GM21526 (cell line): ENCODE measurements around the gene MRPL20.
"Not testable (repeated sequence)": the region's sequence is repeated elsewhere in the genome, so short reads cannot be mapped to it uniquely, and the experiment has no call there.

Experiments used
- ATAC-seq: cut with Tn5 transposase; IDR thresholded peaks from one replicate; pipeline ENCODE4 v1.9.1; 2021; ENCODE audit warnings: moderate library complexity; ENCODE audit not compliant: unreplicated experiment, low FRiP score

MRPL20 gene

DNA sequence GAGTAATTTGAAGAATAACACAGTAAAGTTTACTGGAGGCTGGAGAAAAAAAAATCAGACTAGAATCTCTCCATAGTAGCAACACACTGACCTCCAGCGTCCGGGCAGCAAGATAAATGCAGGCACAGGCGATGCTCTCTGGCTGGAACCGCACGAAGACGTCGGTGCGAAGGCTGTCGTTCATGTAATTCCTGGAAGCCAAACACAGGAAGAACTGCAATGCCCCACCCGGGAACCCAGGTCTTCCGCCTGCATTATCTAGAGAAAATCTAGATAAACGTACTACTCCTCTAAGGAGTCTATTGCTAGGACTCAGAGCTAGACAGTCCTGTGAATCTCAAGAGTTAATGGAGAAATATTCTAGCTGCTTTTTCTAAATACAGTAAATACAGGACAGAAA, 16.4 kb downstream of the MRPL20 start:
- no peak for ATAC-seq

DNA sequence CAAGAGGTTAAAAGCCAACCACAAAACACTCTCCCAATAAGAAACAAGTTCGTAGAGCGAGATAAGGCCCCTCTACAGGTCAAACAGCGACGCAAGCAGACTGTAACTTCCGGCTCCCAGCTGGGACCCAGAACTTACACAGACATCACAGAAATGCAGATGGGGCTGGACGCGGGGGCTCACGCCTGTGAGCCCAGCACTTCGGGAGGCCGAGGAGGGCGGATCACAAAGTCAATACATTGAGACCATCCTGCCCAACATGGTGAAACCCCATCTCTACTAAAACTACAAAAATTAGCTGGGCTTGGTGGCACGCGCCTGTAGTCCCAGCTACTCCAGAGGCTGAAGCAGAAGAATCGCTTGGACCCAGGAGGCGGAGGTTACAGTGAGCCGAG, 19.0 kb downstream of the MRPL20 start:
- ATAC-seq, result no peak

DNA sequence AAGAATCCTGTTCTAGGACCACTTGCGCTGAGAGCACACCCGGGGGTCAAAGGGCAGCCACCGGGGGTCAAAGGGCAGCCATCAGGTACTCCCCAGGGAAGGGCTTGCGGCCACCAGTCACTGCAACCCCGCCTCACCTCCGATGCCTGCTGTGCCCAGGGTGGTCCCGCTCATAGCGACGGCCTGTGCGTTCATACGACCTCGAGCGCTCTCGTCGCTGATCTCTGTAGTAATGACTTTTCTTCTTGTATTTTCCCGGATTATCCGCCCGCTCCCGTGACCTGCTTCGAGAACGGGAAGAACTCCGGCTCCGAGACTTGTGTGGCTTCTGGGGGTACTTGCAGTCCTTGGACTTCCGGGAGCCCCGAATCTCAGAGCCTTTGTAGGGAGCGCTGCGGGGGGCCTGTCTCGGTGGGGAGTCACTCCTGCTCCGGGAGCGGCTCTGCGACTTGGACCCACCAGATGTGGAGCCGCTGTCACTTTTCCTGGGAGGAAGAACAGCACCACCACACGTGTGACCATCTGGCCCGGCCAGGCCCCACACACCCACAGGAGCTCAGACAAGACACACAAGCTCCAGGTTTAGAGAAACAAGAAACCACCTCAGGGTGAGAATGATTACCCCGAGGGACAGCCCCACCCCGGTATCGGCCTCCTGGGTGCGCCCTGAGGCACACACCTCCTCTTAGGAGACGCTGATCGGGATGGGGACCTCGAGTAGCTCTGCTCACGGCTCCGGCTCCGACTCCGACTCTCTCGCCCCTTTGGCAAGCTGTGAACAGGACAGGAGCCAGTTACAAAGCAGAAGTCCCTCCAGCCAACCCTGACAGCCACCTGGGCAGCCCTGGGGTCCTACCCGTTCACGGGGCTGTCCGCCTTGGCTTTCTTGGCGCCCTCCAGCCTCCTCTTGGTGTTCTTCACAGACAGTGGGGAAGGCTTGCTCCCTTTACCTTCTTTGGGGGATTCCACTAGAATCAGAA, 19.7 kb downstream of the MRPL20 start:
- no peak for ATAC-seq

DNA sequence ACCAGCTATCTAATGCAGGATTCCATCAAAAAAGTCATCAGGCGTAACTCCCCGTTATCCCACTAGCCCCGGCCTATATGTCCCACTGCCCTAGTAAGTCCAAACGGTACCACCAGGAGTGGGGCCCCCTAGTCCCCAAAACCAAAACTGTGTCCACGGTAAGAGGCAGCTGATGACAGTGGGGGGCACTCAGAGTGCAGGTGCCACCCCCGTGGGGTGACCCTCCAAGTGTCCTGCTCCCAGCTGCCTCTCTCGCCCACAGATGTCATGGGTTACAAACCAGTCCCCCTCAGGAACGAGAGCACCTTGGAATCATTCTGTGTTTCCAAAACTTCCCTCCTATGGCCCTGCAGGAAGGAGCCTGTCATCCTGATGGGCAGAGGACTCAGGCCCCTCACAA, 21.2 kb downstream of the MRPL20 start:
- ATAC-seq, result no peak

DNA sequence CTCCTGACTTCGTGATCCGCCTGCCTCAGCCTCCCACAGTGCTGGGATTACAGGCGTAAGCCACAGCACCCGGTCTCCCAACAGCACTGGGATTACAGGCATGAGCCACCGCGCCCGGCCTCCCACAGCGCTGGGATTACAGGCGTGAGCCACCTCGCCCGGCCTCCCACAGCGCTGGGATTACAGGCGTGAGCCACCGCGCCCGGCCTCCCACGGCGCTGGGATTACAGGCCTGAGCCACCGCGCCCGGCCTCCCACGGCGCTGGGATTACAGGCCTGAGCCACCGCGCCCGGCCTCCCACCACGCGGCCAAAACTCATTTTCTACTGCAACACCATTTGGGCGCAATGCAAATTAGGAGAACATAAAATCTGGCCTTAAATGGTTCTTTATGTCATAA, 21.8 kb downstream of the MRPL20 start:
- ATAC-seq, result not testable (repeated sequence)

DNA sequence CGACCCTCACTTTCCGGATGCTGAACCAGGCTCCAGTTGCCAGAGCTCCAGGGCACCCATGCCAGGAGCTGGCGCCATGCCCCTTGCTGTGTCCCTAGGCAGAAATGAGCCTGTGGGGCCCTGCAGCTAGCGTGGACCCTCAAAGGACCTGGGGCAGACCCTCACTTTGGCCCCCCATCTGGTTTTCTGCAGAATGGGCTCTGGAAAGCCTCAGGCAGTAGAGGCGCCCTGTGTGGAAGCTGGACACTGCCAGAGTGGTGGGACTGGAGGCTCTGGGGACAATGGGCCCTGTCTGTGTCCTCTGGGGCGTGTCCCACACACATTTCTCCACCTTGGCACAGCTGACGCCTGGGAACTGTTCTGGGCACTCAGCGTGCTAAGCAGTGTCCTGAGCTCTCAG, 25.8 kb downstream of the MRPL20 start:
- ATAC-seq, result no peak

DNA sequence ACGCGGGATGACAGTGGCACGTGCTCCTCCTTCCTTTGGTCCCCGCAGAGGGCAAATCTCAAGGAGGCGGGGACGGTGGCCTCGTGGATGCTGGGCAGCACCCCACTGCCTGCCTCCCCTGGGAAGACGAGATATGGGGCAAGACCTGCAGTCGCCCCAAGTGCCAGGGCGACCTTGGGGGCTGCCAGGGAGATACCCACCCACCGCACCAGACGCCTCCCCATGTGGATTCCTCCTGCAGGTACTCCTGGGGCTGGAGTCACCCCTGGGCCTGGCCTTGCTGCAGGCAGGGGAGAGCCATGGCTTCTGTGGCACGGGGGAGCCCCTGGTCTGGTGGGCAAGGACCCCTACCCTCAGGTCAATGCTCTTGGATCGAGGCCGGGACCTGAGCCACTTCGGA, 26.2 kb downstream of the MRPL20 start:
- no peak for ATAC-seq

DNA sequence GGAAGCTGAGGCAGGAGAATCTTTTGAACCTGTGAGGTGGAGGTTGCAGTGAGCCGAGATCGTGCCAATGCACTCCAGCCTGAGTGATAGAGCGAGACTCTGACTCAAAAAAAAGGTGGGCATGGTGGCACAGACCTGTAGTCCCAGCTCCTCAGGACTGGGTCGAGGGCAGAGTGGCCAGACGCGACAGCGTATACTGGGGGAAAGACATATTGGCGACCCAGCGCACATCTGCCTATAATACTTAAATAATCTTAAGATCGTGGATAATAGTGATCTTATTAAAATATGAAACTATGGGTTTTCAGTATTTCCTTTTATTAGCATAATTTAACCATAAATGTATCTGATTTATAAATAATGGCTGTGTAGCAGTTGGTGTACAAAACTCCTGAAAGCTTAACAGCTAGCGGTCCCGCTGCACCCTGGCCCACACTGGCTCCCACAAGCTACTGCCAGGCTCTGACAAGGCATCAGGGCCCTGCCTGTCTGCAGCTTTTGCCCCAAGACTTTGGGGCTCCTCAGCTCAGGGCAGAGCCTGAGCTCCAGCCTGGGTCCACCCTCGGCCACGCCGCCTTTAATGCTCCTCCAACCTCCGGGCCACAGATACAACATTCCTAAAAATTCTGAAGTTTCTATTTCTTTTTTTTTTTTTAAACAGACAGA, 29.4 kb downstream of the MRPL20 start:
- no peak for ATAC-seq

DNA sequence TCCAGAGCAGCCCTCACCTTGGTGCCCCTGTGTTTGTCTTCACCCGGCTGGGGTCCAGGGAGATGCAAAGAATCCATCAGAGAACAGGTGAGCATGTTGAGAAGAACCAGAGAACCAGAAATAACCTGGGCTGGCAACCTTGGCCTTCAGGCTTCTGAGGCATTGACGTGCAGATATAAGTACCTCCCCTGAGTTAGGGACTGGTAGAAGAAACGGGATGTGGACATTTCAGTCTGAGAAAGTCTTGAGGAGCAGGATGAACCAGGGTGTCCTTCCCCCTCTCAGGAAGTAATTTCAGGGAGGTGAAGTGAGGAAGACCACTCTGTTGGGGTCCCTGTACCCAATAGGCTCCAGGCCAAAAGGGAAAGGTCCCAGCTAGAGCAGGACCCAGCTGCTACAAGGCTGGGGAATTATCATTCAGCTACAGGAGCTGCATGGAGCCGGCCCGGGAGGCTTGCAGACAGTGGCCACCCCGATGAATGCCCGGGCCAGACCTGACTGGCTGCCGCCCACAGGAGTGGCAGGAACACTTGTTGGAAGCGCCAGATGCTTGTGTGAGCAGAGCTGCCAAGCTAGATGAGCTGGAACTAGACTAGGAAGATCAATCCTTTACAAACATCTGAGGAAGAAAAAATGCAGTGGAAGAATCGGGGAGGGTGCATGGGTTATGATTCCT, 30.4 kb downstream of the MRPL20 start:
- no peak for ATAC-seq

DNA sequence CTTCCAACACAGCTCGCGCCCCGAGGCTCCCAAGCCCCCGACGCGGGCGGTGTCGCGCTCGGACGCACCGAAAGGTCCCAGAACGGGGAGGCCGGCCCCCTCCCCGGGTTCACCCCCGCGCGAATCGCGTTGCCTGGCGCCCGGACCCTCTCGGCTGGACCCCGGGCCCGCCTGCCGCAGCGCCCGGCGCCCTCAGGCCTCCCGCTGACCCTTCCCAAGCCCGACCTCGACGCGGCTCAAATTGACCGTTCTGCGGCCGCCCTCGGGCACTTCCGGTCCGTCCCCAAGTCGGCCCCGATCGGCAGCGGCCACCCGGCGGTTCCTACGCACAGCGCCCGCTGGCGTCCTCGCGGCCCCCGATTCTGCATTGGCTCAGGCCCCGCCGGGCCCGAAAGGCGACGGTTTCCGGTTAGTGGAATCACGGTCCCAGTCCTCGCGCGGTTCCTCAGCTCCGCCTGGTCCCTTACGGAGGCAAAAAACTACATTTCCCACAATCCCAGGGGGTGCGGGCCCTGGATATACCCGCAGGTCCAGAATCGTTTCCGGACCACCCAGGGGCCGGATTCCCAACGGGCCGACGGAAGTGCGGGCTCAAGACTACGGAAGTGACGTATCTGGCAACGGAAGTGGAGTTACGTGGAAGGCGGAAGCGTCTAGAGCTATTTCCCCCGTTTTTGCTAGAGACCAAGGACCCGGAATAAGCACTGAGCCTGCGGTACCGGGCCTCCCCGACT, 32.0 kb downstream of the MRPL20 start, which contains the start of gene AURKAIP1:
Gene AURKAIP1, minus strand, starts transcription at position 279 of the 734 bp plus-strand sequence. CDS start 451 bp downstream, outside the sequence.
- peak; percentile 76 for ATAC-seq

DNA sequence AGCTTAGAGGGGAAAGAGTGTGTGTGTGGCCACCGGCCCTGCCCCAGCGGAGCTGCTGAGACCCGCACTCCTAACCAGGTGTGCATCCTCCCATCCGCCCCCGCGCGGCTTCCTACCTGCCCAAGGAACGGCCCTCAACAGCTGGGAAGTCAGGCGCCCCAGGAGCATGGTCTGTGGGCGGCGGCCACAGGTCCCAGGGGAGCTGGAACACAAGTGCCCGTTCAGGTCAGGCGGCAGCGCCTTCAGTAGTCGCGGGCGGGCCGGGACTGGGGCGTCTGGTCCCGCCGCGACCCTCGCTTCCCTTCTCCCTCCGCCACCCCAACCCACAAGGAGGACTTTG, 32.5 kb downstream of the MRPL20 start:
- peak; percentile 2 for ATAC-seq

DNA sequence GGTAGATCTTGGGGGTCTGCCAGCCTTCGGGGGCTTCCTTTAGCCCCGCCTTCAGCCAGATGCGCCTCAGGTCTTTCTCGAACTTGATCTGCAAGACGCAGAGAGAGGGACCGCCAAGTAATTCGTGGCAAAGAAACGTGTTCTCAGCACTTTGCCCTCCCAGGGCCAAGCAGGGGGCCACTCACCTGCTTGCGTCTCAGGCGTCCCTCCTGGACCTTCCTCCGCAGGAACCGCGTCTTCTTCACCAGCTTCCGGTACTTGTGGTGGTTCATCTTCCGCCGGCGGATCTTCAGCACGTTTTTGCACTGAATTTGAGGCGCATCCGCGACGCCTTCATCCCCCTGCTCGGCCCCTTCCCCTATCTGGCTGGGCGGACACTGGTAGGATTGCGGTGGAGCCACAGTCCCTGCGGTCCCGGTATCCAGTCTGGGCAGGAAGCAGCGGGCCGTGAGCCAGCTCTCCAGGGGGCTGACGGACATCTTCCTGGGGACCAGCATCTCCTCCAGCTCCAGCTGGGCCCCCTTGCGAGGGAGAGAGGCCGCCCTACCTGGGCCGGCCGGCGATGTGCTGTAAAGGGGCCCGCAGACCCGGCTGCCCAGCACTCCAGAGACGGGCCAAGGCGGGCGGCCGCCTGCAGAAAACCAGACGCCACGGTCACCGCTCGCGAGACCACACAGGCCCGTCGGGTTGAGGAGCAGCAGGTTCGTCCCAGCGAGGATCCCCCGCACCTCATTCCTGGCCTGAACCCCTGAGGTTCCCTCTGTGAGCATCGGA, 33.1 kb downstream of the MRPL20 start:
- ATAC-seq, result no peak

DNA sequence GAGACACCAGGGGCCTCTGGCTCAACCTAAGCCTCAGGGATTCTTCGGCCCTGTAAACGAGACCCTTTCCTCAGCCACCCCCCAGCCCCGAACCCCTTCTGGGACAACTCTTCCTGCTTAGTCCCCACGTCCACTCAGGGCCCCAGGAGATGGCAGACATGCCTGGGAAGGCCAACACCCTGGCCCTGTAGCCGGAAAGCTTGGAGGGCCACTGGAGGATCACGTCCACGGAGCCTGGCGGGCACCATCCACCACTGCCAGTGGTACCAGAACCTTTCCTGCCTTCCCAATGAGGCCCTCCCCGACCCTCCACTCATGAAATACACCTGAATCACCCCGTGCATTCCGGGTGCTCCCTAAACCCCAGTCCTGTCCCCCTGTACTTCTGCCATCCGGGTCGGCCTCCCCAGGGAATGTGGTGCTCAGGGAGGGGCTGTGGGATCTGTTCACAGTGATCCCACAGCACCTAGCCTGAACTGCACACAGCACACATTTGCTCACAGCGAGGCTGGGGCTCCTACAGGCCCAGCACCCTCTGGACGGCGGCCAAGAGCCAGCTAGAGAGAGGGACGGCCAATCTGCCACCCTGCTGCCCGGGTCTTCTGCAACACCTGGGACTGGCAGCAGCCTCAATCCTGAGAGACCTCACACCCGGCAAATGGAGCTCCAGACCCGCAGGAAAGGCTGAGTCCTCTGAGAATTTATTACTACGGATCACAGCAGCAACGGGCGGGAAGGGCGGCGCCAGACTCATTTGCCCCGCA, 33.9 kb downstream of the MRPL20 start:
- ATAC-seq, result no peak

DNA sequence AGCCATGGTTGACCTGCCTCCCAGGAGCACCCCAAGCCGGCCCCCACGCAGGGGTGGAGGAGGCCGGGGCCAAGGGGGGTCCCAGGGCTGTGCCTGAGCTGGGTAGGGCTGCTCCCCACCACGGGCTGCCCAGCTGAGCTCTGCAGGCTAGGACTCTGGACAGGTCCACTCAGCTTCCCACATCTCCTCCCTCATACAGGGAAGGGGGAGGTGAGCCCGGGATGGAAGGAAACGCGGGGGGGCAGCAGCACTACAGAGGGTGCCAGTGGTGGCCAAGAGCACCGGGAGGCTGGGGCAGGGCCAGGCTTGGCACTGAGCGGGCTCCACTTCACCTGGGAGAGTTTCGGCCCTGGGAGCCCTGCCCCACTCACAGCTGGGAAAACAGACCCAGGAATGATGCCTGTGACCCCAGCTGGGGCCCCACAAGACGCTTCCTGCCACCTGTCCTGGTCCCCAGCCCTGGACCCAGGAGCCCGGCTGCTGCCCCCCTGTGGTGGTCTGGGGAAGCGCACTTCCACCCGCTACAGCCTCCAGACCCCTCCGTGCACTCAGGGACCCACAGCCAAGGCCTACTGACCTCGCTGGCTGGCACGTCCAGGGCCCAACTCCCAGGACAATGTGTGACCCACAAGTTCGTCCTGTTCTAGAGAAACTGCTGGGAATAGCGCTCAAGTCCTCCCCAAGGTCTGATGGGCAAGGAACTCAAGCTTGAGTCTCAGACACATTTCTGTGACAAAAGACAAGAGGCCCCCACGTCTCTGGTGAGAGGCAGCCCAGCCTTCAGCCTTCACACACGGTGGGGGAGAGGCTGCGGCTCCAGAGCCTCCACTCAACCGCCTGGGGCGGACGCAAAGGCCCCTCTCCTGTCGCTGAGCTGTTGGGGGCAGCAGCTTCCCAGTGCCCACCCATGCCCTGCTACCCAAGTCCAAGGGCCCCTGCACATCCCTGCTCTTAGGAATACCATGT, 35.1 kb downstream of the MRPL20 start:
- no peak for ATAC-seq

DNA sequence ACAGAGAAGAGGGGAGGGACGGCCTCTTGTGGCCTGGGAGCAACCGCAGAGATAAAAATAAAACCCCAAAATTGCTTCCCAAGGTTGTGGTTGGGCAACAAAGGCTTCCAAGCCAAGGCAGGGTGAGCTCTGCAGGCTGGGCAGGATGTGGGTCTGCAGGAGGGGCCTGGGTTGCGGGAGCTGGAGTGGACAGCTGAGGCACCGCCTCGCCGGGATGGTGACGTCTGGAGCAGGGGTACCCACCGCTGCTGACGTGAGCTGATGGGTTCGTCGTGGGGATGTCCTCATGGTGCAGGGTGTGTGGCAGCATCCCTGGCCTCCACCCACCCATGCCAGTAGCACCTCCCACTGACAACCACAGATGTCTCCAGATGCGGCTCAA, 35.7 kb downstream of the MRPL20 start:
- ATAC-seq, result no peak

DNA sequence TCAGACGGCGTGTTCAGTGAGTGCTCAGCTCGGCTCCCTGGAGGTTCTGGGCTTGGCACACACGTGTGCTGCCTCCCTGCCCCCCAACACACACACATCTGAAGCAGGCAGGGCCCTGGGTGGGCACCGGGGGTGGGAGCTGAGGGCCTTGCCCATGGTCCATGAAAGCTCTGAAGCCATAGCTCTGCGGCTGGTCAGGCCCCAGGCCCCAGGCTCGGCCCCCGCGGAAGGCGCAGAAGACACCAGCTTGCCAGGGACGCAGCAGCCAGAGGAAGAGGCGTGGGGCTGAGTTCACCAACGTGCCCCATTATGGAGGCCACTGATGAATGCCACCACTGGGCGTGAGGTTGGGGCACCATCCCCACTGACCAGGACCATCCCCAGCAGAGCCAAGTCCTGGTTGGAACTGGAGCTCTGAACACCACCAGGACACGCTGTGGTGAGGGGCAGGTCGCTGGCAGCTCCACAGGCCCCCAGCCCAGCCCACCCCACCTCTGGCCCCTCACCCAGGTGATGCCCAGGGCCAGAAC, 36.3 kb downstream of the MRPL20 start:
- no peak for ATAC-seq

DNA sequence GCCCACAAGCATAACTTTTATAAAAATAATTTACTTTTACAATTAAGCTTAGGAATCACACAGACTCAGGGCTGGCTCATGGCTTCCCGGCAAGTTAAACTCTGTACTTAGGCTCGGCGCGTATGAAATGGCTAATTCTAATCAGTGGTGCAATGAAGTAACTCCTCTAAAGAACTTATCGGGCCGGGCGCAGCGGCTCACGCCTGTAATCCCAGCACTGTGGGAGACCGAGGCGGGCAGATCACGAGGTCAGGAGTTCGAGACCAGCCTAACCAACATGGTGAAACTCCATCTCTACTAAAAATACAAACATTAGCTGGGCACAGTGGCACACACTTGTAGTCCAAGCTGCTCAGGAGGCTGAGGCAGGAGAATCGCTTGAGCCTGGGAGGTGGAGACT, 37.0 kb downstream of the MRPL20 start:
- ATAC-seq, result not testable (repeated sequence)

DNA sequence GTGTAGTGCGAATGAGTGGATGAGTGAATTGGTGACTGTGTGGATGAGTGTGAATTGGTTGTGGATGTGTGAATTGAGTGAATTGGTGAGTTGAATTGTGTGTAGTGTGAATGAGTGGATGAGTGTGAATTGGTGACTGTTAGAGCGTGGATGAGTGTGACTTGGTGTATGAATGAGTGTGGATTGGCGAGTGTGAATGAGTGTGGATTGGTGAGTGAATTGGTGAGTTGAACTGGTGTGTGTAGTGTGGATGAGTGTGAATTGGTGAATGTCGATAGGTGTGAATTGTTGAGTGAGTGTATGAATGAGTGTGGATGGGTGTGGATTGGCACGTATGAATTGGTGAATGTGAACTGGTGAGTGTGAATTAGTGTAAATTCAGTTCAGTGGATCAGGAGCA, 39.8 kb downstream of the MRPL20 start:
- ATAC-seq, result no peak
